Stimulated activated naive CD8-positive, alpha-beta T cell treated with anti-CD3 and anti-CD28 coated beads, Interleukin-15, amount 100 ng/mL, for 72 hours (primary cell): ENCODE data around the gene VPS26B.

Experiments
- ATAC-seq: fragments of 150-1000 bp; cut with Tn5 transposase; 2 replicates; pipeline ENCODE4 v1.10.0; 2021; ENCODE audit warnings: mild to moderate bottlenecking, moderate library complexity
- DNase-seq, 2 donors: peaks; one replicate each; pipeline ENCODE4 v3.0.0; 2021 to 2022
- H3K27ac Mint-ChIP-seq, 2 donors: one replicate each; pipeline ENCODE4 v1.8.0; 2022; ENCODE audit warnings: mild to moderate bottlenecking in 2 of 2, mixed read lengths in 2 of 2, moderate library complexity in 2 of 2
- H3K27me3 Mint-ChIP-seq: one replicate; pipeline ENCODE4 v1.8.0; 2022; ENCODE audit warnings: mixed read lengths
- H3K4me1 Mint-ChIP-seq: one replicate; pipeline ENCODE4 v1.8.0; 2022; ENCODE audit warnings: mild to moderate bottlenecking, mixed read lengths
- H3K4me3 Mint-ChIP-seq, 2 donors: one replicate each; pipeline ENCODE4 v1.8.0; 2022; ENCODE audit warnings: mild to moderate bottlenecking in 2 of 2, mixed read lengths in 2 of 2, moderate library complexity in 1 of 2
- H3K9me3 Mint-ChIP-seq, 2 donors: one replicate each; pipeline ENCODE4 v1.8.0; 2022; ENCODE audit warnings: mixed read lengths in 2 of 2

VPS26B gene

DNA sequence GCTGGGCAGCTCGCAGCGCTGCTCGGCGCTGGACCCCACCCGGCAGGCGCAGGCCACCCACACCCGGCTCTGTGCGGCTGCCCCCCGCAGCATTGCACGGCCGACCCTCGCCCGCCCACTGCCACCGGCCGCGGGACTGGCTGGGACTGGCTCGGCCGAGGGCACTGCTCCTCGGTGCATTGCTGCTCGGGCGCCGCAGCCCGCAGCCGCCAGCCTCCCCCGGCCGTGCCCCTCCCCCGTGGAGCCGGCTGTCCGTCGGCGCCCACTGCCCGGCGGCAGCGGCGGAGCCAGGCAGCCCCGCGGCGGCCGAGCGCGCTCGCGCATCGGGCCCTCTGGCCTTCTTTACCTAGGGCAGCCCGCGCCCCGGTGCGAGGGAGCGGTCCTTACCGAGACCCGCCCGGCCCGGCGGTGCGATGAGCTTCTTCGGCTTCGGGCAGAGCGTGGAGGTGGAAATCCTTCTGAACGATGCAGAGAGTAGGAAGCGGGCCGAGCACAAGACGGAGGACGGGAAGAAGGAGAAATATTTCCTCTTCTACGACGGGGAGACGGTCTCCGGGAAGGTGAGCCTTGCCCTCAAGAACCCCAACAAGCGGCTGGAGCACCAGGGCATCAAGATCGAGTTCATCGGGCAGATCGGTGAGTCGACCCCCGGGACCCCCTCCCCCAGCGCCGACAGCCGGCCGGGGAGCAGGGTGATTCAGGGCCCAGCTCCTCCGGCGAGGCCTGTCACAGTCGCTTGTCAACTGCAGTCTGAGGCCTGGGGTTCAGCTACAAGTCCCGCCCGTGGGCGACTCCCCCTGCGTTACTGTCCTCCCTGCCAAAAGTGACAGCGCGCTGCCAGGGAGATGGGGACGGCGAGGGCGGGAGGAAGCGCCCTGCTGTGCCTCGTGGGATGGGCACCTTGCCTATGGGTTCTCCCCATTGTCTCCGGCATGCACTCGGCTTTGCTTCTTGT is 516 bp downstream of the VPS26B start:
- H3K27ac Mint-ChIP-seq, result peak overlapping the region; percentile 86 to 96
- peaks cover 77% of the 10 kb centered on the region for H3K4me1 Mint-ChIP-seq
- no peaks in the 10 kb centered on the region for H3K9me3 Mint-ChIP-seq
- H3K27me3 Mint-ChIP-seq, result no peaks in the 10 kb centered on the region
- H3K4me3 Mint-ChIP-seq, result peak overlapping the region; percentile 95
- ATAC-seq, result peak; percentile 56
- DNase-seq, result peak; percentile 68 to 72

DNA sequence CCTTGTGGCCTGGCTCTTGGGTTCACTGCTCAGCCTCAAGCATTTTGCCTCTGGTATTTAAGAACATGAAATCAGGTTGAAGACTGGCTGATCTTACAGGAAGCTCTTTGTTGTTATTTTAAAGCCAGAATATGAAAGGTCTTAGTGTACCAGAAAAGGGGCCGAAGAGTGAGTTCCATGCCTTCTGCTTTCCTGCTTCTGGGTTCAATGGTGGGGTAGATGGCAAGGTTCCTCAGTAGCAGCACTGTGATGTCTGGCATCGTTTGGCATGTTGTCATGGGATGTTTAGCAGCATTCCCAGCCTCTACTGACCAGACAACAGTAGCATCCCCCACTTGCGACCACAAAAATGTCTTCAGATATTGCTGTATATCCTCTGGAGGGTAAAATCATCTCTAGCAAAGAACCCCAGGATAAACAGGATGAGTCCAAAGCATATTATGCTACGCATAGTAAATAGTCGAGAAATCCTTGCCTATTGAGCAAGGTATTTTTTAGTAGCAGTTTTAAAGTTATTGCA is 2.4 kb downstream of the VPS26B start:
- Mint-ChIP-seq H3K27ac (peak overlapping the region in 1 of 2 donors; percentile 65), H3K4me1 (peaks cover 77% of the 10 kb centered on the region), H3K27me3 (no peaks in the 10 kb centered on the region), H3K9me3 (no peaks in the 10 kb centered on the region), H3K4me3 (peak overlapping the region; percentile 94 to 95)
- no peak for ATAC-seq
- no peak for DNase-seq

DNA sequence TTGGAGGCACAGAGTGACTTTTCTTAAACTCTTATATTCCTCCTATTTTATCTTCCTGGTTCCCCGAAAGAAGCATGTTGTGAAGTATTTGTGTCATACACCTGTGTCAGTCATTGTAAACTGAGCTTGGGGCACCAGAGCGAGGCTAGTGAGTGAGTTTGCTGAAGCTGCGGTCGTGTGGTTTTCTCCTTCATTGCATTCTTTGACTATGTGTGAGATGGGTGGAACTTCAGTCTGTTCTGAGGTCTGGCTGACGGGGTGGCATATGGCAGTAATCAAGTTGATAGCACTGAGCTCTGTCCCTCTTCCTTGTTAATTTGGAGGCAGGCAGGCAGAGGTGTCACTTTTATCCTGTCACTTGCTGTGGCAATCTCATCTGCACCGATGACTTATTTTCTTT is 4.2 kb downstream of the VPS26B start:
- peaks cover 76% of the 10 kb centered on the region for H3K4me1 Mint-ChIP-seq
- peak overlapping the region; percentile 4 to 32 for H3K4me3 Mint-ChIP-seq
- peak overlapping the region in 1 of 2 donors; percentile 68 for H3K27ac Mint-ChIP-seq
- H3K9me3 Mint-ChIP-seq, result no peaks in the 10 kb centered on the region
- peak; percentile 21 for ATAC-seq
- no peaks in the 10 kb centered on the region for H3K27me3 Mint-ChIP-seq
- DNase-seq, result peak; percentile 7 to 29

DNA sequence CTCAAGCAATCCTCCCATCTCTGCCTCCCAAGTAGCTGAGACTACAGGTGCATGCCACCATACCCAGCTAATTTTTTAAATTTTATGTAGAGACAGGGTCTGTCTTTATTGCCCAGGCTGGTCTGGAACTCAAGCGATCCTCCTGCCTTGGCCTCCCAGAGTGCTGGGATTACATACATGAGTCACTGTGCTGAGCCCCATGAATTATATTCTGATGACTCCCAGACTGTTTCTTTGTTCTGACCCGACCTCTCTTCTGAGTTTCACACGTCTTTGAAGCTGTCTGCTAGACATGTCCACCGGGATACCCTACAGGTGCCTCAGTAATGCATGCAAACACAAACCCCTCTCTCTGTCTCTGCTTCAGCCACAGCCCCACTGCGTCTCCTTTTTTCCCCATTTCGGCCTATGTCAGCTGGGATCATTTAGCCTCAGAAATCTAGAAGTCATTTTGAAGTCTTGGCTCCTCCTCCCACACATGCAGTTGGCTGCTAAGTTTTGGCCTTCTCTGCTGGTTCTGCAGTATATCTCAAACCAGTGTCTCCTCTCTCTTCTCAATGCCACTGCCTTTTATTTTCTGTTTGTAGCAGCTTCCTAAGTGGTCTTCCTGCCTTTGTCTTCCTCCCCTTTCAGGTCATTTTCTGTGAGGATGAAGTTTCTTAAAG is 4.8 kb downstream of the VPS26B start:
- DNase-seq (no peak), ATAC-seq (no peak)
- H3K27ac Mint-ChIP-seq, result no peak overlapping the region
- peak overlapping the region; percentile 5 for H3K4me3 Mint-ChIP-seq
- no peaks in the 10 kb centered on the region for H3K9me3 Mint-ChIP-seq
- H3K4me1 Mint-ChIP-seq, result peaks cover 76% of the 10 kb centered on the region
- no peaks in the 10 kb centered on the region for H3K27me3 Mint-ChIP-seq

DNA sequence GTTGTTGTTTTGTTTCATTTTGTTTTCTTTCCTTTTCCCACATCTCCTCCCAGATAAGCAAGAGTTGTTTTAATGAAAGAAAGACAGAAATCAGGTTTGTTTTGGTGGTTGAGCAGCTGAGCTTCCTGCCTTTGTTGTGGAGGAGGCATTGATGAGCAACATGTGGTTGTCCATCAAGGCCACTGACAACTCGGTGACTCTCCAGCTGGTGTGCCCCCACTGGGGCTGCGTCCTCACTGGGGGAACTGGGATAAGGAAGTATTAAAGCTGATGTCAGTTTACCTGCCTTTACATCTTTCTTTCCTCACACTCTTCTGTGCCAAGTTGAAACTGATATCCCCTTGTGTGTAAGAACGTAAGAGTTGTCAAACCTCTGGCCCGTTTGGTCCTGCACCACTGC is 5.9 kb downstream of the VPS26B start:
- H3K27ac Mint-ChIP-seq, result no peak overlapping the region
- peak; percentile 31 for ATAC-seq
- no peak for DNase-seq
- no peaks in the 10 kb centered on the region for H3K9me3 Mint-ChIP-seq
- peaks cover 76% of the 10 kb centered on the region for H3K4me1 Mint-ChIP-seq
- no peak overlapping the region for H3K4me3 Mint-ChIP-seq
- H3K27me3 Mint-ChIP-seq, result no peaks in the 10 kb centered on the region

DNA sequence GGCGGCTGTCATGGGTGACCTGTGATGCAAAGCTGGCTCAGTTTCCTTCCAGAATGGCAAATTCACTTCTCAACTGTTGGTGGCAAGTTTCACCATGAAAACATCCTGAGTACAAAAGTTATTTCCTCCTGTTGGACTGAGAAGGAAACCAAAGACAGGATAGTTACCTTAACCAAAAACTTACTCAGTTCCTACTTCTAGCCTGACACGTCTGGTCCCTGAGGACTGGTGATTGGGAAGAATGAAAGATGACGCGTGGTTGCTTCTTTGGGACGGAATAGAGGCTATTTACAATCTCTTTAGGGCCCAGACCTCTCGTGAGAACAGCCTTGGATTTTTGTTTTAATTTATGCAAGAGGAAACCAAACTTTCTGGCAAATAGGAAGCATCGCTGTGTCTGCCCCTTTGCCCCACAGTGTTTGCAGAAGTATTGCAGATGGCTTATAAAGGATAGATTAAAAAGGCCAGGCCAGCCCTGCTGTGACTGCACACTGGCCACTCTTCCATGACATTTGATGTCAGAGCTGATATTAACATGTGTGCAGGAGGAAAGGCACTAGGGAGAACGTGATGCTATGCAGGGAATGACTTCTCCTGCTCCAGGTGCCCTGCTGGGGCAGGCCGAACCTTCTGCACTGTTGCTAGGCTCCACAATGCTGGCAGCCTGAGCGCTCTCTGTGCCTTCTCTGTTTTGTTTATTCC is 7.6 kb downstream of the VPS26B start:
- H3K27me3 Mint-ChIP-seq, result no peaks in the 10 kb centered on the region
- H3K9me3 Mint-ChIP-seq, result no peaks in the 10 kb centered on the region
- peaks cover 58% of the 10 kb centered on the region for H3K4me1 Mint-ChIP-seq
- ATAC-seq, result no peak
- no peak for DNase-seq
- H3K4me3 Mint-ChIP-seq, result no peak overlapping the region
- H3K27ac Mint-ChIP-seq, result peak overlapping the region in 1 of 2 donors; percentile 90

DNA sequence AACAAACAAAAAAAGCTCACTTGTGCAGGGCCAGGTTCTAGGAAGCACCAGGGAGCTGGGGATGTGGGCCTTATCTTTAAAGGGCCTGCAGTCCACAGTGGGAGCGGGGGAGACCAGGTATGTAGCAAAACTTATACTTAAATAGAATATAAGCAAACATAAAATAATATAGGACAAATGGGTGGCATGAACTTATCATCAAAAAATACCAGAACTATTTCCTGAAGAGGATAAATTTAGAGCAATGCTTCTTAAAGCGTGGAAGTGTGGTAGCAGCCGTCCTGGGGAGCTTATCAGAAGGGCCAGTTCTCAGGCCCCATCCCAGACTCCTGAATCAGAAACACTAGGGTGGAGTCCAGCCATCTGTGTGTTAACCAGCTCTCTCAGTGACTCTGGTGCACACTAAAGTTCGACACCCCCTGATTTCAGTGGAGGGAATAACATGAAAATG is 9.3 kb downstream of the VPS26B start:
- Mint-ChIP-seq H3K4me1 (peaks cover 42% of the 10 kb centered on the region), H3K9me3 (no peaks in the 10 kb centered on the region), H3K4me3 (no peak overlapping the region), H3K27me3 (no peaks in the 10 kb centered on the region), H3K27ac (no peak overlapping the region)
- no peak for ATAC-seq
- no peak for DNase-seq

DNA sequence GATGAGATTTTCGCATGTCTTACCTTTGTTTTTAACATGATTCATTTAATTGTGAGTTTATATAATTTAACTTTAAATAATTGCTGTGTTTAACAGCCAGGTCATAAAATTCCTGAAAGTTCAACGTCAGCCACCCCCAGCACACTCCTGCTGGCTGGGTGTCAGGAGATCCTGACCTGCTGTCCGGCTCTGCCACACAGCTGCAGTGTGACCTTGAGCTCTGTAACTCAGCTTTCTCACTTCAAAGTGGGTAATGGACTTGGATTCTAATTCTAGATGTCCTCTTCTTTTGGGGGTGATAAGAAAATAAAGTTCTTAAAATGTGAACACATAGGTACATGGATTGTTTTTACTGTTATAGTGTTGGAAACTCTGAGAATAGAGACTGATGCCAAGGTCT is 10.9 kb downstream of the VPS26B start:
- no peaks in the 10 kb centered on the region for H3K9me3 Mint-ChIP-seq
- no peak overlapping the region for H3K4me3 Mint-ChIP-seq
- no peak overlapping the region for H3K27ac Mint-ChIP-seq
- ATAC-seq (no peak), DNase-seq (no peak)
- H3K4me1 Mint-ChIP-seq, result peaks cover 26% of the 10 kb centered on the region
- no peaks in the 10 kb centered on the region for H3K27me3 Mint-ChIP-seq

DNA sequence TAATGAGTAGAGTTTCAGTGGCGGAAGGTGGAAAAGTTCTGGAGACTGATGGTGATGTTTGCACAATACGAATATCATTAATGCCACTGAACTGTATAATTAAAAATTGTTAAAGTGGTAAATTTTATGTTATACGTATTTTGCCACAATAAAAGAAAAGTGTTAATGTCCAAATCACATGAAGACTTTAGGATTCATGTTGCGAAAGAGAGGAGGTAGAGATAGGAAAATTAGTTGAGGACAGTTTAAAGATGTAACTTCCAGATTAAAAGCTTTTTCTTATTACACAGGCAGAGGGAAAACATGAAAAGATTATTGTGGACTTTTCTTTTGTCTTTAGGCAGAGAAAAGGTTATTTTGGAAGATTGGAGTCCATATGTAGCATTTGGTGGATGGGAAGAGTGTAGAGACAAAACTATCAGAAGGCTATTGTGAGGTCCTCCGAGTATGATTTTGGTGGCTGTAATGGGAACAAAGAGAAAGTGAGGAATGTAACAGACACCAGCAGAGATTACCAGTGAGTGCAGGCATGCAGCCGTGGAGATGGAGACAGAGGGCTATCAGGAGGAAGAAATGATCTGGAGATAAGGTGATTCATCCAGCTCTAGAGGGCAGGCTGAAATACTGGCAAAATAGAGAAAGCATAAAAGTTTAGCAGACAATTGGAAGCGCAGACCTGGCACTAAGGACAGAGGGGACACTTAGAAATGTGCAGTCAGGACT is 12.5 kb downstream of the VPS26B start:
- H3K4me3 Mint-ChIP-seq, result no peak overlapping the region
- peak overlapping the region; percentile 1 to 2 for H3K27ac Mint-ChIP-seq
- H3K4me1 Mint-ChIP-seq, result peaks cover 11% of the 10 kb centered on the region

DNA sequence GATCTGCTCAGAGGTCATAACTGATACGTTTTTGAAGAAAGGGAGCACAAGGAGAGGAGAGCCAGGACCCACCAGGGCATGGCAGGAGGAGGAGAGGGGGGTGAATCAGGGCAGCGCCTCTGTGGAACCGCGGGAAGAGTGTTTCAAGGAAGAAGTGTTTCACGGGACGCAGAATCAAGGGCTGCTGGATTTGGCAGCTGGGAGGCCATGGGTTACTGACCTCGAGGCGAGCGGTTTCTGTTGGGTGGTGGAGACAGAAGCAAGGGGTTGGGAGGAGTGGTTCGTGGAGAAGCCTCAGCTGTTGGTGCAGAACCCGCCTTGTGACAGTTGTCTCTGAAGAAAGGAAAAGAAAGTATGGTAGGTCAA is 13.1 kb downstream of the VPS26B start:
- Mint-ChIP-seq H3K4me3 (no peak overlapping the region), H3K27me3 (no peaks in the 10 kb centered on the region), H3K9me3 (no peaks in the 10 kb centered on the region), H3K27ac (no peak overlapping the region), H3K4me1 (peaks cover 5% of the 10 kb centered on the region)
- DNase-seq (no peak), ATAC-seq (no peak)

More for the DNA sequence above, 12.5 kb downstream of the VPS26B start:
- DNase-seq (no peak), ATAC-seq (no peak)
- Mint-ChIP-seq H3K9me3 (no peaks in the 10 kb centered on the region), H3K27me3 (no peaks in the 10 kb centered on the region)

DNA sequence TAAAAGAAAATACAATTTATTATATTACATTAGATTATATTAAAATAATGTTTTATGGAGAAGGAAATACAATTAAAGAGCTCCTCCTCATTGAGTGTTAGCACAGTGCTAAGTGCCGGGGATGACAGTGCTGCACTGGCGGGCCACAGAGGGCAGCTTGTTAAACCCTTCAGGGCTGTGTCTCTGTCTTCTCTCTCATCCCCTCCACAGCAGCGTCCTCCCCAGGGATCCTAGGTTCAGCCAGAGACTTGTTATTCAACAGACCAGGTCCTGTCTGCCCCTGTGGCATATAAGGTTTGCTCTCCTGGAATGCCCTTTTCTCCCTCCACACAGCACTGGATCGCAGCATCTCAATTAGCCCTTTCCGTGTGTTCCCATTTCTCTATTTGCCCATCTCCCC is 14.5 kb downstream of the VPS26B start:
- ATAC-seq, result no peak

DNA sequence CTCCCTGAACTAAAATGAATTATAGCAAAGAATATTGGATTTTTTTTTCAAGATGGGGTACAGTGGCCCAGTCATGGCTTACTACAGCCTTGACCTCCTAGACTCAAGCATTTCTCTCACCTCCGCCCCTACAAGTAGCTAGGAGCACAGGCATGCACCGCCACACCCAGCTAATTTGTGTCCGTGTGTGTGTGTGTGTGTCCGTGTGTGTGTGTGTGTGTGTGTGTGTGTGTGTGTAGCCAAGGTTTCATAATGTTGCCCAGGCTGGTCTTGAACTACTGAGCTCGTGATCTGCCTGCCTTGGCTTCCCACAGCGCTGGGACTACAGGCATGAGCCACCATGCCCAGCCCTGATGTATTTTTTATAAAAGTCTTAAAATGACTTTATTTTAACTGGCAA is 16.1 kb downstream of the VPS26B start:
- ATAC-seq (no peak), DNase-seq (no peak)
- Mint-ChIP-seq H3K4me3 (no peak overlapping the region), H3K4me1 (no peaks in the 10 kb centered on the region), H3K27me3 (no peaks in the 10 kb centered on the region), H3K27ac (no peak overlapping the region), H3K9me3 (no peaks in the 10 kb centered on the region)

More for the DNA sequence above, 14.5 kb downstream of the VPS26B start:
- Mint-ChIP-seq H3K4me3 (no peak overlapping the region), H3K9me3 (no peaks in the 10 kb centered on the region), H3K27me3 (no peaks in the 10 kb centered on the region), H3K4me1 (no peaks in the 10 kb centered on the region), H3K27ac (no peak overlapping the region)
- no peak for DNase-seq

DNA sequence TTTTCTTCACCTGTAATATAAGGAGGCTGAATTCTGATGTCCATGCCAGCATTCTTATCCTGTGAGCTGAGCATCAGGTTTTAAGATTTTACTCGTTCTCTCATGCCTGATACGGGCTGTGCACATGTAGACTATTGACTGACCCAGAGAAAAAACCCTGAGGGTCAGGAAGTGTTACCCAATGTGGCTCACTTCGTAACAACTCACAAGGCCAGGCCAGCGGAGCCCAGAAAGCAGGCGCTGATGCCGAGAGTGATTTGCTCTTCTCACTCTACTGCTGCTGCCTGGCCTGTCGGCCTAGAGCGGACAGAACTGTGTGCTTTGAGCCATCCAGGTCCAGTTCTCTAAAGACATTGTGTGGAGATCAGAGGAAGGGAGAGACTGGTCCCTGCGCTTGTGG is 17.9 kb downstream of the VPS26B start:
- Mint-ChIP-seq H3K27ac (peak overlapping the region; percentile 21 to 52), H3K4me3 (no peak overlapping the region), H3K27me3 (no peaks in the 10 kb centered on the region), H3K4me1 (no peaks in the 10 kb centered on the region), H3K9me3 (no peaks in the 10 kb centered on the region)
- DNase-seq, result no peak
- ATAC-seq, result no peak

DNA sequence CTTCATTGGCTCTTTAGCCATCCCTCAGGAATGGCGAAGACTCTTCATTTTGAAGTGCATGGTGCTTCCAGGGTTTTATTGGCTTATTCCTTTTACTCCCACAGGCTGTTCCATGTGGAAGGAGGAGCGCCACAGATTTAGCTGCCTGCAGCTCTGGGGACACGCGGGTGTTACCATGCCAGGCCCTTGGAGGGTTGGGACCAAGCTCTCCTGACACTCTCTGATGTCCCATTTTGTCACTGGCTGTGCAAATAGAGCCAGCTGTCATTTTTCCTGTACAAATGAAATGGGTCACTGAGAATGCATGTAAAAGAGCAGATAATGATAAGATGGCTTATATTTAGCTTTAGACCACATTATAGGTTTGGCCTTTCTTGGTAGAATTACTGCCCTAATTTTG is 19.4 kb downstream of the VPS26B start:
- Mint-ChIP-seq H3K9me3 (no peaks in the 10 kb centered on the region), H3K27me3 (no peaks in the 10 kb centered on the region), H3K27ac (peak overlapping the region in 1 of 2 donors; percentile 22), H3K4me3 (no peak overlapping the region), H3K4me1 (peaks cover 7% of the 10 kb centered on the region)
- no peak for DNase-seq
- ATAC-seq, result no peak

DNA sequence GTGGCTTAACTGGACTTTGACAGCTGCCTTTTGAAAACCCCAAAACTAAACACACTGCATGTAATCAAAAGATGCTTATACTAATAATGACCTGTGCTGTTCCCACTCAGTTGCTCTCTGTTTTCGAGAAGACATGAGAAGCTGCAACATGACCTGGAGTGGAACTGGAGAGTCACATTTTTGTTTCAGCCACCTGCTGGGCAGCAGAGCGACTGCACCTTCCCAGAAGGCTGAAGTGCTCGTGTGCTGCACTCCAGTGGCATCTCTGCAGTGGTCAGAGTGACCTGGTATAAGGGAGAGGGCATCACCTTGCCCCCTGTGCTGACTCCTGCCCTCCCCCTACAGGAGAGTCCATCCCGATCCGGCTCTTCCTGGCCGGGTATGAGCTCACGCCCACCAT is 20.1 kb downstream of the VPS26B start:
- Mint-ChIP-seq H3K4me1 (peaks cover 12% of the 10 kb centered on the region), H3K27ac (no peak overlapping the region), H3K9me3 (no peaks in the 10 kb centered on the region), H3K27me3 (no peaks in the 10 kb centered on the region), H3K4me3 (no peak overlapping the region)
- DNase-seq (no peak), ATAC-seq (peak; percentile 28)
